PFSK-1 (cell line): ENCODE data around the gene MAMLD1.

Experiments
- POLR2AphosphoS5 ChIP-seq: IDR thresholded peaks from 2 replicates; pipeline ENCODE4 v1.6.1; 2012; ENCODE audit warnings: low read depth, mild to moderate bottlenecking, control low read depth, low read length, moderate library complexity
- REST ChIP-seq, 2 experiments: IDR thresholded peaks; 2 replicates each; pipeline versions ENCODE4 v1.6.1 to v1.8.0; 2011 to 2012; ENCODE audit warnings: low read depth in 2 of 2, low read length in 2 of 2, control low read depth in 1 of 2, inconsistent platforms in 1 of 2, mild to moderate bottlenecking in 1 of 2, moderate library complexity in 1 of 2; ENCODE audit not compliant: insufficient read depth in 1 of 2

- no peak for TF ChIP-seq REST (IDR thresholded peaks at IDR 0.05; ENCODE audit: insufficient read depth in 1 of 2, low read depth in 2 of 2, low read length in 2 of 2)
- no peak for TF ChIP-seq POLR2AphosphoS5
Measured at GRCh38 chrX:150522494-150522893, 159.4 kb downstream of the MAMLD1 start.
